WERI-Rb-1 (cell line): ENCODE data around the gene NUDT3.

Source experiments
- DNase-seq: peaks from one replicate; pipeline ENCODE4 v3.0.0-alpha.2; 2020
- H3K27ac ChIP-seq: fragments of 250-450 bp; sonication (Bioruptor Pico); 2 replicates; pipeline ENCODE4 v1.5.1; 2020; ENCODE audit warnings: mild to moderate bottlenecking, moderate library complexity
- H3K27me3 ChIP-seq: fragments of 250-450 bp; sonication (Bioruptor Pico); 2 replicates; pipeline ENCODE4 v1.5.1; 2021; ENCODE audit warnings: mild to moderate bottlenecking, low read depth, moderate library complexity; ENCODE audit not compliant: insufficient read depth, severe bottlenecking
- H3K36me3 ChIP-seq: fragments of 250-450 bp; sonication (Bioruptor Pico); 2 replicates; pipeline ENCODE4 v1.5.1; 2020; ENCODE audit warnings: mild to moderate bottlenecking, moderate library complexity
- H3K4me3 ChIP-seq: 2 replicates; pipeline ENCODE4 v1.5.1; 2011; ENCODE audit warnings: low read depth, mild to moderate bottlenecking, control low read depth, low read length
- H3K9me3 ChIP-seq: fragments of 250-450 bp; sonication (Bioruptor Pico); 2 replicates; pipeline ENCODE4 v1.5.1; 2021; ENCODE audit warnings: mild to moderate bottlenecking, moderate library complexity; ENCODE audit not compliant: severe bottlenecking
- TF ChIP-seq, protein P1 (sequence below): IDR thresholded peaks from 2 replicates; pipeline ENCODE4 v1.5.1; 2011; ENCODE audit warnings: low read depth, mild to moderate bottlenecking, control low read depth, inconsistent platforms, low read length

NUDT3 gene

DNA sequence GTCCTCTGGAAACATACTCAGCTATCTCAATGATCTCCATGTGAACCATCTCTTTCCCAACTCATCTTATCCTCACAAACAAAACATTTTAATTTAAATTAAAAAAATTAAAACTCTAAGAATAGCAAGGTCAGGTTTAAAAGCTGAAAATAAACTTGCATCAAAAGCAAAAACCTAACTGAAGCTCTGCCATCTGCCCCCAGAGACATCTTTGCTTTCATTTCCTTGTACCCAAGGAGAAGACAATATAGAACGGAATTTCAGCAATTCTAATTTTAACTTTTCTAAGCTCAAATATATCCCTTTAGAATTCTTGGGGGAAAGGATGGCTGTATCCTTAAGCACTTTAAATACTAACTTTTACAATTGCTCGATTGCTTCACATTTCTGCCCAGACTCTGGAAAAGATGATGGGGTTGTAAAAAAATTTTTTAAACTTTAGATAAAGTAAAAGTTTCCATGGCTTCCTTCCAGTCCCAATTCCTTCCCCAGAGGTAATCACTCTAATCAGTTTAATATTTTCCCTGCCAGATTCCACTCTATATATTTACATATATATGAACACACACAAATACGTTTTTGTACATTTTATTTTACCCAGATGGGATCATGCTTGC is 74.5 kb downstream of the NUDT3 start:
- Histone ChIP-seq H3K27me3 (no peaks in the 10 kb centered on the region), H3K9me3 (no peaks in the 10 kb centered on the region), H3K27ac (no peak overlapping the region), H3K36me3 (peaks cover 6% of the 10 kb centered on the region), H3K4me3 (no peak overlapping the region)
- TF ChIP-seq, protein P1, sequence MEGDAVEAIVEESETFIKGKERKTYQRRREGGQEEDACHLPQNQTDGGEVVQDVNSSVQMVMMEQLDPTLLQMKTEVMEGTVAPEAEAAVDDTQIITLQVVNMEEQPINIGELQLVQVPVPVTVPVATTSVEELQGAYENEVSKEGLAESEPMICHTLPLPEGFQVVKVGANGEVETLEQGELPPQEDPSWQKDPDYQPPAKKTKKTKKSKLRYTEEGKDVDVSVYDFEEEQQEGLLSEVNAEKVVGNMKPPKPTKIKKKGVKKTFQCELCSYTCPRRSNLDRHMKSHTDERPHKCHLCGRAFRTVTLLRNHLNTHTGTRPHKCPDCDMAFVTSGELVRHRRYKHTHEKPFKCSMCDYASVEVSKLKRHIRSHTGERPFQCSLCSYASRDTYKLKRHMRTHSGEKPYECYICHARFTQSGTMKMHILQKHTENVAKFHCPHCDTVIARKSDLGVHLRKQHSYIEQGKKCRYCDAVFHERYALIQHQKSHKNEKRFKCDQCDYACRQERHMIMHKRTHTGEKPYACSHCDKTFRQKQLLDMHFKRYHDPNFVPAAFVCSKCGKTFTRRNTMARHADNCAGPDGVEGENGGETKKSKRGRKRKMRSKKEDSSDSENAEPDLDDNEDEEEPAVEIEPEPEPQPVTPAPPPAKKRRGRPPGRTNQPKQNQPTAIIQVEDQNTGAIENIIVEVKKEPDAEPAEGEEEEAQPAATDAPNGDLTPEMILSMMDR = no peak
- no peak for DNase-seq

DNA sequence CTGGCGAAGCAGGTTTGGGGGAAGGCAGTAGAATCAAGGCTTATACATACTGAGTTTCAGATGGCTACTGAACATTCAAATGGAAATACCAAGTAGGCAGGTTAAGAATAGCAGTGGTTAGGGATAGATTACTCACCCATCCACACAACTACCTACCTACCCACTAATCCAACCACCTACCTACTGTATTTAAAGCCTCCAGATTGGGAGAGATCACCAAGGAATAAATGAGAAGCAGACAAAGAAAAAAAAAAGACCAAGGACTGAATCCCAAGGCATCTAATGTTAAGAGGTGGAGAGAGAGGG is 75.3 kb downstream of the NUDT3 start:
- H3K4me3 ChIP-seq = no peak overlapping the region
- H3K27ac ChIP-seq = no peak overlapping the region
- TF ChIP-seq, protein P1 = no peak
- no peaks in the 10 kb centered on the region for H3K27me3 ChIP-seq
- H3K36me3 ChIP-seq = no peaks in the 10 kb centered on the region; the same call in 1 of the 2 replicates
- H3K9me3 ChIP-seq = no peaks in the 10 kb centered on the region
- DNase-seq = no peak

GRCh38 chr6:34316431-34317171 is 75.9 kb downstream of the NUDT3 start:
- TF ChIP-seq, protein P1 = no peak
- no peak for DNase-seq
- H3K9me3 ChIP-seq = no peaks in the 10 kb centered on the region
- no peaks in the 10 kb centered on the region; the same call in 1 of the 2 replicates for H3K36me3 ChIP-seq
- no peaks in the 10 kb centered on the region for H3K27me3 ChIP-seq
- no peak overlapping the region for H3K27ac ChIP-seq
- no peak overlapping the region for H3K4me3 ChIP-seq

- Histone ChIP-seq H3K36me3 (no peaks in the 10 kb centered on the region; the same call in 1 of the 2 replicates), H3K27ac (no peak overlapping the region), H3K27me3 (no peaks in the 10 kb centered on the region), H3K9me3 (no peaks in the 10 kb centered on the region), H3K4me3 (no peak overlapping the region)
- TF ChIP-seq, protein P1 = no peak
- DNase-seq = no peak
Measured at GRCh38 chr6:34315780-34316179, 76.7 kb downstream of the NUDT3 start.

DNA sequence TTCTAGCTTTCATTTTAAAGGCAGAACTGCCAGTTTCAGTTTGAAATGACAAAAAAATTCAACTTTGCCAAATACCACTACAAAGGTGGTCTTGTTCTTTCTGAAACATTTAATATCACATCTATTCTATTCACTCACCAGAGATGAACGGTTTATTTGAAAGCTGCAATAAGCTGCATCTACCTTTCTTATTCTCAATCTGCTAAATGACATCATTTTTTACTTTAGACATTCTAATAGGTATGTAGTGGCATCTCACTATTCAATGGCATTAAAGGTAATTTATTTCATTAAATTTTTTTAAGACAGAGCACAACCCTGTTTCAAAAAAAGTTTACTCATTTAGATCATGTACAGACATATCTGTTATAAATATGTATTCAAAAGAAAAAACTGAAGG is 77.2 kb downstream of the NUDT3 start:
- H3K9me3 ChIP-seq = no peaks in the 10 kb centered on the region
- TF ChIP-seq, protein P1 = no peak
- H3K27ac ChIP-seq = no peak overlapping the region
- no peaks in the 10 kb centered on the region; the same call in 1 of the 2 replicates for H3K36me3 ChIP-seq
- no peak for DNase-seq
- H3K27me3 ChIP-seq = no peaks in the 10 kb centered on the region
- H3K4me3 ChIP-seq = no peak overlapping the region
